Measurements from ENCODE around the gene BARHL2.

BARHL2 gene

GRCh38 chr1:90716552-90717355, at the start of gene BARHL2:
Gene BARHL2 (minus strand): TSS chr1:90717302. CDS start chr1:90717195, 107 bp downstream.
- TF ChIP-seq, protein P1, sequence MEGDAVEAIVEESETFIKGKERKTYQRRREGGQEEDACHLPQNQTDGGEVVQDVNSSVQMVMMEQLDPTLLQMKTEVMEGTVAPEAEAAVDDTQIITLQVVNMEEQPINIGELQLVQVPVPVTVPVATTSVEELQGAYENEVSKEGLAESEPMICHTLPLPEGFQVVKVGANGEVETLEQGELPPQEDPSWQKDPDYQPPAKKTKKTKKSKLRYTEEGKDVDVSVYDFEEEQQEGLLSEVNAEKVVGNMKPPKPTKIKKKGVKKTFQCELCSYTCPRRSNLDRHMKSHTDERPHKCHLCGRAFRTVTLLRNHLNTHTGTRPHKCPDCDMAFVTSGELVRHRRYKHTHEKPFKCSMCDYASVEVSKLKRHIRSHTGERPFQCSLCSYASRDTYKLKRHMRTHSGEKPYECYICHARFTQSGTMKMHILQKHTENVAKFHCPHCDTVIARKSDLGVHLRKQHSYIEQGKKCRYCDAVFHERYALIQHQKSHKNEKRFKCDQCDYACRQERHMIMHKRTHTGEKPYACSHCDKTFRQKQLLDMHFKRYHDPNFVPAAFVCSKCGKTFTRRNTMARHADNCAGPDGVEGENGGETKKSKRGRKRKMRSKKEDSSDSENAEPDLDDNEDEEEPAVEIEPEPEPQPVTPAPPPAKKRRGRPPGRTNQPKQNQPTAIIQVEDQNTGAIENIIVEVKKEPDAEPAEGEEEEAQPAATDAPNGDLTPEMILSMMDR (conservative IDR thresholded peaks at IDR 0.05), result no peak
- no peak within 1 kb of the TSS for H3K27ac ChIP-seq

- H3K27ac ChIP-seq, result no peak overlapping the region
- TF ChIP-seq, protein P1 (conservative IDR thresholded peaks at IDR 0.05), result no peak
These were observed 46.8 kb upstream of the BARHL2 start for GRCh38 chr1:90763930-90764329.

GRCh38 chr1:90763506-90763905, 46.4 kb upstream of the BARHL2 start:
- TF ChIP-seq, protein P1 (conservative IDR thresholded peaks at IDR 0.05), result no peak
- H3K27ac ChIP-seq, result no peak overlapping the region

DNA sequence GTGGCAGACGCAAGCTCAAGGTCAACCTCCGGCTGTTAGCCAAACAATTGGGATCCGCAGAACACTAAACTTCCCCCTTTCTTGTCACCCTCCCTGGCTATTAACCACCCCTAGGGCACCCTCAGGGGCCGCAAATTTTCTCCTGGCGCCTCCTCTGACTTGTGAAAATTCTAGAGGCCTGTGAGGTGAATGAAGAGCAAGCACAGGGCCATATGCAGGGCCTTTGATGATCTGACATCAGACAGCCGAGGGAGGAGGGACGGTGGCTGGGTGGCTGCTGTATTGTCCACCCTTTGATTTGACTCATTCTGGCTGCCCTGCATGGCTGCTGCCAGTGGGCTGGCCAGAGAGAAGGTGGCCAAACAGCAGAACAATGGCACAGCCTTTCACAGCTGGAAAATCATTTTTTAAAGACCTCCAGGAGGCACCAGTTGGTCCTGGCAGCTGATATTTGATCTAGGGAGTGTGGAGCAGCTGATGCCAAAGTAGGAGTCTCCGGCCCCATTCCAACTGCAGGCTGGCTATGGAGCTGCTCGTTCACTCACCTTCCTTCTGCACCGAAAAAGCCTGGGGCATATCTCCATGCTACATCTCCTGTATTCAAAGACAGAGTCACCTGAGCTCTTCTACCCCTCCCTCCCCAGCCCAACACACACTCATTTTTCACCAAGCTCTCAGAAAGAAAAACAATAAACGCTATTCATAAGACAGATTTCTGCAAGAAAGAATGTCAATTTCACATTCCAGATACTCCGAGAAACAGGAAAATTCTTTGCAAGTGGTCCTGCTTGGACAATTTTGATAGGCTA, 44.9 kb upstream of the BARHL2 start:
- TF ChIP-seq, protein P1 (conservative IDR thresholded peaks at IDR 0.05), result no peak
- no peak overlapping the region for H3K27ac ChIP-seq

DNA sequence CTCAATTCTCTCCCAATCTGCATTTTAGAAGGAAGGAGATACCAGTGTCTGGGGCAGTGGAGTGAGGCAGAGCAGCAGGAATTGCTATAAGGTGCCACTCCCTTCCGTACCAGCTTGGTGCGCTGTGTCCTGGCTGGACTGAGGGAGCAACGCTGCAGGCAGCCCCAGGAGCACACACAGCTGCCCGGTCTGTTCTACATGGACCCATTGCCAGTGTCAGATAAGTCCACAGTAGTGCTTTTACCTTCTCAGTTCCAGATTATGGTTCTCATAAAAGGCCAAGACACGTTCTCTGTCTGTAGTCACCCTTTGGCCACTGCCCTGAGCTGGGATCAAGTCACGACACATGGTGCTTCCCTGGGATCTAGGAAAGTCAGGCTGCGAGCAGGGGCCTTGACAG, 44.1 kb upstream of the BARHL2 start:
- no peak overlapping the region for H3K27ac ChIP-seq

DNA sequence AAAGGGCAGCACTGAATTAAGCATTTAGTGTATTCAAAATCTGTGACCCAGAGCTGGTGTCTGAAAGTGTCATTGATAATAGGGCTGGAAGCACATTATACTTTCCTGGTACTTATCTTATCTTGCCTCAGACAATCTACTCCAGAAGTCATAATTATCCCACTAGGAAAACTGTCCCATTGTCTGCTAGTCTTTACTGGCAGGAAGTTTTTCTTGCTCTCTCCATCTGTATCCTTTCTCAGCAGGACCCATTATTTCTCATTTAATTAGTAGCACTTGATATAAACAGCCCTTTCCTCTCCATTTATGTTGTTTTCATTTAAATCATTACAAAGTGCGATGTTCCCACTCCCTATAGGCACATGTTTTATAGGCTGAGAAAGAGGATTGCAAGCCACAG, 36.5 kb upstream of the BARHL2 start:
- TF ChIP-seq, protein P1 (conservative IDR thresholded peaks at IDR 0.05), result no peak

More for the DNA sequence above, 44.1 kb upstream of the BARHL2 start:
- TF ChIP-seq, protein P1 (conservative IDR thresholded peaks at IDR 0.05), result no peak

DNA sequence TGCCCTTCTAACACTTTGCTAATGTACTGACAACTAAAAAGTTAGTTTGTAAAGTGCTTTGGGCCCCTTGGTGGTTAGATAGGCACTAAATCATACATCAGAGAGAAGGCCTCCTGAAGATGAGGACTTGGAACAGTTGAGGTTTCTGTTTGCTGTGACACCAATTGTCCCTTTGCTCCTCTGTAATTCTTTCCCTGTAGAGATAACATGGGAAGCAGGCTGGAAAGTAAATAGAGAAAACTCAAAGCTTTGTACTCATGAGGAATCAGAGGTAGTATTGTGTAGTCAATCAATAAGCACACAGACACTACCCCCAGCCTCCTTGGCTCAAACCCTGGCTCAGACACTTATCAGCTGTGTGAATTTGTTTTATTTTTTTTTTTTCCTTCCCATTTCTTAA, 31.6 kb upstream of the BARHL2 start:
- H3K27ac ChIP-seq, result no peak overlapping the region
- TF ChIP-seq, protein P1 (conservative IDR thresholded peaks at IDR 0.05), result no peak

More for the DNA sequence above, 36.5 kb upstream of the BARHL2 start:
- H3K27ac ChIP-seq, result no peak overlapping the region
